Neural progenitor cell (in vitro differentiated cells): ENCODE results near the gene ATP5IF1.

Experiments used
- CTCF ChIP-seq: fragments of 200-600 bp; sonication (generic); IDR thresholded peaks from 2 replicates; pipeline ENCODE4 v1.5.1; 2017; ENCODE audit warnings: antibody characterized with exemption, mild to moderate bottlenecking
- EZH2 ChIP-seq: fragments of 200-600 bp; sonication (generic); IDR thresholded peaks from 2 replicates; pipeline ENCODE4 v1.6.1; 2017; ENCODE audit warnings: antibody characterized with exemption, mild to moderate bottlenecking, moderate library complexity
- EZH2phosphoT487 ChIP-seq: fragments of 200-600 bp; sonication (generic); IDR thresholded peaks from 2 replicates; pipeline ENCODE4 v1.6.1; 2017; ENCODE audit warnings: antibody characterized with exemption

GRCh38 chr1:28258628-28259251 is 22.8 kb downstream of the ATP5IF1 start:
- TF ChIP-seq EZH2phosphoT487 (no peak), CTCF (no peak), EZH2 (no peak)
